CD4-positive, alpha-beta T cell treated with Interleukin-12 subunit alpha and Interleukin-12 subunit beta, for 1 hour (primary cell): ENCODE measurements around the gene WDR35.
"Not testable (repeated sequence)": the region's sequence is repeated elsewhere in the genome, so short reads cannot be mapped to it uniquely, and the experiment has no call there.

Experiments
- DNase-seq: peaks from one replicate; pipeline ENCODE4 v3.0.0-alpha.2; 2020

WDR35 gene

DNA sequence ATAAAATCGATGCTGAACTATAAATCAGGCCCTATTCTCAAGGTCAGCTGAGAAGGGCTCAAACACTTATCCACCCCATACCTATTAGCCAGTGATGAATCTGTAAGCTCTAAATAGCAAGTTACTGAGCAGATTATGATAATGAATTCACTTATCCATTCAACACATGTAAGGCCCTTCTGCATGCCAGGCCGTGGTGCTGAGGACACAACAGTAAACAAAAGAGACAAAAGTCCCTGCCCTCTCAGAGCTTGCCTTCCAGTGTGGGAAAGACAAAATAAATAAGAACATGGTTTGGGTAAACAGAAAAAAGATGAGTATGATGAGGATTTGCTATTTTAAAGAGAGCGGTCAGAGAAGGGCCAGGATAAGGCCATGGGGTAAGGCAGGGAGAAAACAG lies 99.8 kb downstream of the WDR35 start:
- no peak for DNase-seq

DNA sequence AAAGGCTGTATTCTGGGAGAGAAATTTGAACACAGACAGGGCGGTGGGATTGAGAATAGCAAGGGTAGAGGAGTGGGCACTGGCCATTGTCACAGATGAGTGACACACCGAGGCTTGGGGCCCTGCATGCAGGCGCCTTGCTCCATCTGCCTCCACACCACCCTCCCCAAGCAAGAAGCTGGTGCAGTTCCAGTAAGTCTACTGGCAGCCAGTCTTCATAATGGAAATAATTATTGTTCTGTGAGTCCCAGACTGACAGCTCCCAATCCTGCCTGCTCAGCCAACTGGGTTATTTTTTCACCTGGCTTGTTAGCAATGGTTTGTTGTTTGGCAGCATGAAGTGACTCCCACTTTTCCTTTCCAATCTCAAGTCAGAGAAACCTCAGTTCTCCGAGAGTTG lies 101.1 kb downstream of the WDR35 start:
- no peak for DNase-seq

DNA sequence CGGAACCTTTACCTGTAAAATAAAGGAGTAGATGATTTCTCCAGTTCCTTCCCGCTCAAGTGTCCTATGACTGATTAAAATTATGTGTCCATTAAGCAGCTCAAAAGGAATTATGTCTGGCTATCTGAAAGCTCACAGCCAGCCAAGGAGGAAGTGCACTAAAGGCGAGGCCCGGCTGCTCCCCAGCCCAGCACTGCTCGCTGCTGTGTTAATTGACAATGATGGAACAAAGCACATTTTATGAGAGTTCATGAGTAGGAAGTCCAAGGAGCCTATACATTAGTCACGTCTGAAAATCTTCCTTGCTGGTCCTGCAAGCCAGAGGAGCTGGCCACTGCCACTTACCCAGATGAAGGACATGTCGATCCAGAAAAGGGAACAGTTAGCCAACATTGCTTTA lies 102.4 kb downstream of the WDR35 start:
- DNase-seq: no peak

DNA sequence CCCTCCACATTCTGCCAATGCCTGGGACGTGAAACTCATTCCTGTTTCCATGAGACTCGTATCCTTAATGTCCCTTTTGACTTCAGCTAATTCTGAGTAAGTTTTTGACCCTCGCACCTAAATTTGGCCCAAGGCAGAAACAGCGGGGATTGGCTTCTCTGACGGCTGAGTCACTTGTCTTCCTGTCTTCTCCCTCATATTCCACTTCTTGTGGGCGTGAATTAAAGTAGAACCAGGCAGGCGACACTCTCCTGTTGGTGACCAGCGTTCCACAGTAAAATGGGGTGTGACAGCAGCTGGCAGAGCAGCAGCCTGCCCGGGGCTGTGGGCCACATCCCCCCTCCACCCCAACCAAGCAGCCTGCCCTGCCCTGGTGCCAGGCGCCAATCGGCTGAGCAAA lies 103.6 kb downstream of the WDR35 start:
- no peak for DNase-seq

DNA sequence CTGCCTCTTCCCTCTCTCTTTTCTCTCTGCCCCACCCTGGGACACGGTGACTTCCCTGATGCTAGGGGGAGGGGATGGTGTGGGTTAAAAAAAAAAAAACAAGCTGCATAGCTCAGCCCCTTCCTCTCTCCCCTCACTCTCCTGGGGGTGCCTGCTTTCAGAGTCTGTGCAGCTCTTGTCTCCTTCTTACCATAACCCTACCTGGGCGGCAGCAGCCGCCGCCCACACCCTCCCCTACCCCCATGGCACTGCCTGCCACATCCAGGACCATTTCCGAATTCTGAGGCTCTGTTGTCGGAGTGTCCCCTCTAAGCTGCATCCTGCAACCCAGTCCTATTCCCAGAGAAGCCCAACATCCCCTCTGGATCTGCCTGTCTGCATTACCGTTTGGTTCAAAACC lies 104.1 kb downstream of the WDR35 start:
- DNase-seq: no peak

DNA sequence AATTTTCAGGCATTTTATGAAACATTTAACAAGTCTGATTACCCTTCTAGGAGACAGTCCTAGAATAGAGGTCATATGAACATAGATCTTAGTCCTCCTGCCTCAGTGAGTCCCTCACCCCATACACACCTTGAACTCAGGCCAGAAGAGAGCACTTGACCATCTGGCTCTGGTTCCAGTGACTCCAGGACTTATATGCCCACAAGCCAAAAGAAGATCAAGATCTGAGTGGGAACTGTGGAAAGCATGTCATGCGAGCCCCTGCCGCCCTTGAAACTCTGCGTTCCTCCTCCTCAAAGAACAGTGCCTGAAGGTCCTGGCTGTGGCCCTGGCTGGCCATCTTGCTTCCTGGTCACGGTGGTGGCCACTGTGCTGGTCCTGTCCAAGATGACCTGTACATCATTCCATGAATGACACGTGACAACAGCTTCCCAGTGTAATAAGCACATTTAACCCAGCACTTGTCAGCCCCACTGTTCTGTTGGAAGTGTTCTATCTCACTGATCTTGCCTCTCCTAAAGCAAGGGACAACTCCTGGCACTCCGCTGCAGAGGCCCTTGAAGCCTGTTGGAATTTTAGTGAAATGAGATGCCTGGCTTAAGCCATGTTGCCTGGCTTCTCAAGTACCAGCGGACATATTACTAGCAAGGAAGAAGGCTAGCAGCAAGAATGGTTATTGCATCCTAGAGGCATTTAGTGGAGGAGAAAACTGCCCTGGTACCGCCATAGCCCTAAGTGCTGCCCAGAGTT lies 105.8 kb downstream of the WDR35 start:
- no peak for DNase-seq

GRCh38 chr2:19883486-19883885 lies 106.4 kb downstream of the WDR35 start:
- DNase-seq: no peak

GRCh38 chr2:19882286-19882685 lies 107.6 kb downstream of the WDR35 start:
- DNase-seq: no peak

DNA sequence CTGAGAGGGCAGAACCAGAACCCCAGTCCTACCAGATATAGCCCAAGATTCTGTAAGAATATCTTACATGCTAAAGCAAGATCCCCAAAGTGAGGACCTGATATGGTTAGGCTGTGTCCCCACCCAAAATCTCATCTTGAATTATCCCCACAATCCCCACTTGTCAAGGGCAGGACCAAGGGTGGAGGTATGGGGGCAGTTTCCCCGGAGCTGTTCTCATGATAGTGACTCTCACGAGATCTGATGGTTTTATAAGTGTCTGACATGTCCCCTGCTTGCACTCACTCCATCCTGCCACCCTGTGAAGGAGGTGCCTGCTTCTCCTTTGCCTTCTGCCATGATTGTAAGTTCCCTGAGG lies 108.0 kb downstream of the WDR35 start:
- DNase-seq: no peak

DNA sequence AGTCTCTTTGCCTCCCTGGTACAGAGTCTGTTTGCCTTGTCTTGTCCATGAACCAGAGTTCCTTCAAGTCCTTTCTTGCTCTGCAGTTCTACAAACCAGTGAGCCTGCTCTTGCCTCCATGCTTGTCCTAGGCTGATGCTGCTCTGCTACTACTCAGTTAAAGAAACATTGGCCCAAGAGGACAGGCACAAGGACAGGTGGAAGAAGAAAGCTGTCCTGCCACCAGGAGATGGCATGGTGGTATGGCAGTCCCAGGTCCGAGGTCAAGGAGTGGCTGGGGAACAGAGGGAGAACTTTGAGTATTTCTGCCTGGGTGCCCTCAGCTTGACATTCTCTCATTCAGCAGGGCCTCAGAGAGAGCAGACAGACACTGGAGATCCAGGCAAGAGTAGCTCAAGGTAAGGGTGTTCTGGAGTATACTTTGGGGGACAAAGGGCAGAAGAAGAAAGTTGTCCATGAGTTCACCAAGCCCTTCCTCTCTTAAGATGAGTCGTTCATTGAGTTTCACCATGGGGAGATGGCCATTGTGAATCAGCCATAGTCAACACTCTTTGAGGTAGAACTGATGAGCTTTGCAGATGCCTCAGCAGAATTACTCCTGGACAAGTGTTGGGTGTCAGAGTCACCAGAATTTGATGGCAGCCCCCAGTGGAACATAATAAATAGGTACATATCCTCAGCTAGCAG lies 108.5 kb downstream of the WDR35 start:
- DNase-seq: no peak

DNA sequence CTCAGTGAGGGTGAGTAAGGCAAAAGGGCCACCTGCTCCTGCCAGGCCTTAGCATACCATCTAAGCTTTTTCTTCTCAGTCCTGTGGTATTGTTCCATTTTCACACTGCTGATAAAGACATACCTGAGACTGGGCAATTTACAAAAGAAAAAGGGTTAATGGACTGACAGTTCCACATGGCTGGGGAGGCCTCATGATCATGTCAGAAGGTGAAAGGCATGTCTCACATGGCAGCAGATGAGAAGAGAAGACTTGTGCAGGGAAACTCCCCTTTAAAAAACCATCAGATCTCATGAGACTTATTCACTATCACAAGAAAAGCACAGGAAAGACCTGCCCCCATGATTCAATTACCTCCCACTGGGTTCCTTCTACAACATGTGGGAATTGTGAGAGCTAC lies 109.7 kb downstream of the WDR35 start:
- not testable (repeated sequence) for DNase-seq

- no peak for DNase-seq
These were observed 110.8 kb downstream of the WDR35 start for GRCh38 chr2:19879120-19879519.

- no peak for DNase-seq
These were observed 111.4 kb downstream of the WDR35 start for GRCh38 chr2:19878268-19879046.

DNA sequence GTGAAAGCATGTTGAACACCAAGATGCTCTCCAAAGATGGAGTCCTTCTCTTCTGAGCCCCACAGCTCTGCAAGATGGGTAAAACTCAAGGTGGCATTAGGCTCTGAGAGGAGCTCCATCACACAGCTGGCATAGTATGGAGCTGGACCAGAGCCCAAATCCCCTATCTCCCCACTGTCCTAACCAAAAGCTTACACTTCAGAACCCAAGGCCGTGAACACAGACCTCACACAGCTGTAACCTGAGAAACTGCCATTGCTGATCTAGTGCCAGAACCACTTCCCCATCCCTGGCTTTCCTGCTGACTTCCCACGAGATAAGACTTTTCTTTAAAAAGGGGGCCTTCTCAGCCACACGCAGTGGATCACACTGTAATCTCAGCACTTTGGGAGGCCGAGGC lies 113.2 kb downstream of the WDR35 start:
- DNase-seq: no peak

DNA sequence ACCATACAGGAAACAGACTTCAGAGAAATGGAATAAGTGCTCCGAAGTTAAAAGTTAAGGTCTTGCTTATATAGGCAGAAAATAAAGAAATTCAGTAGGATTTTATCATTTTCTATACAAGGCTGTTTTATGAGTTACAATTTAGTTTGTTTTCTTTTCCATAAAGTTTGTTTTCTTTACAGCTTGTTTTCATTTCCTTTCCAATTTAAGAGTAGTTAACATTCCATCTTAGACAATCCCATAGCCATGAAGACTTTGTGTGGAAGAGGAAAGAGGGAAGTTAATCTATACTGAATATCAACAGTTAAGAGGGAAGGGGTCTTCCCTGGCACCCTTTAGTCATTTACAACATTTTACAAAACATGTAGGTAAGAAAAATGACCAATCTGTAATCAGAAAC lies 114.6 kb downstream of the WDR35 start:
- no peak for DNase-seq

- DNase-seq: no peak
These were observed 115.2 kb downstream of the WDR35 start for GRCh38 chr2:19874726-19875125.

- no peak for DNase-seq
These were observed 116.9 kb downstream of the WDR35 start for GRCh38 chr2:19873014-19873413.

GRCh38 chr2:19872302-19872701 lies 117.6 kb downstream of the WDR35 start:
- DNase-seq: no peak

DNA sequence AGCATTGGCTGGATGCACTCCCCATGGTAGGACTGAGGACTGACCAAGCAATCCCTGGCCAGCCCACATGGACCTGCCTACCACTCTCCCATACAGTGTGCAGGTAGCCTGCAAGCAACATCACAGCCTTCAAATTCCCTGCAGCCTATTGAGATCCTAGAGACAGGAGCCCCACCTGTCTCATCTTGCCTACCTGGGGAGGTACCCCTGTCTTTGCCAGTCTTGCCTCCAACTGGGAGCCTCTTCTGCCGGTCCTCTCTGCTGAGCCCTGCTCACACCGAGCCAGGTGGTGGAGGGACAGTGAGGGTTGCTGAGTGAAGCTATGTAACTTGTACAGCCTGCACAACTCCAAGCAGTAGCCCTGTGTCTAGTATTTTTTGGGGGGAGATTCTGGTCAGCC lies 118.1 kb downstream of the WDR35 start:
- DNase-seq: no peak

DNA sequence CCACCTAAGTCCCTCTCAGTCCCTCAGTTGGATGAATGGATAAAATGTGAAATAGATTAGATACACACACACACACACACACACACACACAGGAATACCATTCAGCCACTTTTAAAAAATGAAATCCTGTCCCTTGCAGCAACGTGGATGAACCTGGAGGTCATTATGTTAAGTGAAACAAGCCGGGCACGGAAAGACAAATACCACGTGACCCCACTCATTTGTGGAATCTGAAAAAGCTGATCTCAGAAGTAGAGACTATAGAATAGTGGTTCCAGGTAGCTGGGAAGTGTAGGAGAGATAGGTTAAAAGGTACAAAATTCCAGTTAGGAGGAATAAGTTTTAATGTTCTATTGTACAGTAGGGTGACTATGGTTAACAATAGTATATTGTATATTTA lies 119.1 kb downstream of the WDR35 start:
- no peak for DNase-seq

DNA sequence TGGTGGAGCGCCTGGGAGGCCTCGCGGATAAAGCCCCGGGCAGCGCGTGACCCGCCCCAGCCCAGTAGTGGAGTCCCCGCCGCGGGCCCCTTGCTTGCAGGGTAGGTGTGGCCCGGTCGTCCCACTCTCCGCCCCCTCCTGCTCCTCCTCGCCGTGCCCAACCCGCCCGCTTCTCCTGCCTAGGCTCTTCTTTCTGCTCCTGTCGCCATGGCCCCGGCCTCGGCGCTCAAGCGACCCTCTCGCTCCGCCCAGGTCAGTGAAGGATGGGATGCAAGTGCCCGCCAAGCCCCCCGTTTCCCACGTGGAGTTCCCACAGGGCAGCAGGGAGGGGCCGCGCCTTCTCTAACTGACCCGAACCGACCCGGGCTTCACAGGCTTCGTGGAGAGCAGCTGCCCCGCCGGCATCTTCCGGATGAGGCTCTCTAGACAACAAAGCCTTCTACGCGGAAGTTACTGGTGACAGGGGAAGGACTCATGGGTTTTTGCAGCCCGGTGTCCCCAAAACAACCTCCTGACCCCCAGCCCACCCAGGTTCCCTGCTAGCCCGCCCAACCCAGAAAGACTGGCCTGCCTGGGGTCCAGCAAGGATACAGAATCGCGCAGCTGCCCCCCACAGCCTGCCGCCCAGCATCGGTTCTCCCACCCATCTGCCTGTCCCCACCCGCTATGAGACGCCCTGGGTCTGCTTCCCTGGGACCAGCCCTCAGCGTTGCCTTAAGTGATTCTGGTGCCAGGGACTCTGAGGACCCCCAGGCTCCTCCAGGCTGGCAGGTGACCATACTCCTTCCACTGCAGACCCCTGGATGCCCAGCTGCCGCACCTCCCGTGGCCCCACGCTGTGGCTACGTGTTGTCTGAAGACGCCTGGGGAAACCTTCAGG lies 121.0 kb downstream of the WDR35 start:
- peak; percentile 67 for DNase-seq

GRCh38 chr2:19868224-19868623 lies 121.7 kb downstream of the WDR35 start:
- DNase-seq: no peak

GRCh38 chr2:19866771-19867170 lies 123.1 kb downstream of the WDR35 start:
- no peak for DNase-seq
